Measurements from ENCODE around the gene SART1.
"Not testable (repeated sequence)": the region's sequence is repeated elsewhere in the genome, so short reads cannot be mapped to it uniquely, and the experiment has no call there.

DNA sequence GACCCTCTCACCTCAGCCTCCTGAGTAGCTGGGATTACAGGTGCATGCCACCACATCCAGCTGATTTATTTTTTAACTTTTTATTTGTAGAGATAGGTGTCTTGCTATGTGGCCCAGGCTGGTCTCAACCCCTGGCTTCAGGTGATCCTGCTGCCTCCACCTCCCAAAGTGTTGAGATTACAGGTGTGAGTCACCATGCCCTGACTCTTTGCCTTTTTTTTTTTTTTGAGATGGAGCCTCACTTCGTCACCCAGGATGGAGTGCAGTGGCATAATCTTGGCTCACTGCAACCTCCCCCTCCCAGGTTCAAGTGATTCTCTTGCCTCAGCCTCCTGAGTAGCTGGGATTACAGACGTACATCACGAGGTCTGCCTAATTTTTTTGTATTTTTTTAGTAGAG lies 9.9 kb upstream of the SART1 start:
- TF ChIP-seq CTCF, EP300, POLR2A, POLR2AphosphoS5 (IDR thresholded peaks at IDR 0.05): not testable (repeated sequence)

Measured in gastroesophageal sphincter (tissue), 3 donors.